Memory B cell (primary cell): ENCODE measurements around the gene TRIM65.
"Not testable (repeated sequence)": the region's sequence is repeated elsewhere in the genome, so short reads cannot be mapped to it uniquely, and the experiment has no call there.

Source experiments
- ATAC-seq: fragments of 150-1000 bp; cut with Tn5 transposase; 2 replicates; pipeline ENCODE4 v1.10.0; 2021; ENCODE audit warnings: low read depth, mild to moderate bottlenecking, moderate library complexity
- DNase-seq, 2 donors: peaks; one replicate each; pipeline ENCODE4 v3.0.0; 2022; ENCODE audit warnings: low spot score in 2 of 2
- H3K27ac Mint-ChIP-seq: one replicate; pipeline ENCODE4 v1.8.0; 2022; ENCODE audit warnings: mild to moderate bottlenecking, moderate library complexity, mixed read lengths
- H3K27me3 Mint-ChIP-seq: one replicate; pipeline ENCODE4 v1.8.0; 2022; ENCODE audit warnings: mixed read lengths
- H3K36me3 Mint-ChIP-seq: one replicate; pipeline ENCODE4 v1.8.0; 2022; ENCODE audit warnings: mild to moderate bottlenecking, mixed read lengths
- H3K4me1 Mint-ChIP-seq: one replicate; pipeline ENCODE4 v1.8.0; 2022; ENCODE audit warnings: mixed read lengths
- H3K4me3 Mint-ChIP-seq: one replicate; pipeline ENCODE4 v1.8.0; 2022; ENCODE audit warnings: mild to moderate bottlenecking, moderate library complexity, mixed read lengths
- H3K9me3 Mint-ChIP-seq: one replicate; pipeline ENCODE4 v1.8.0; 2022; ENCODE audit warnings: mixed read lengths

The TRIM65 gene

DNA sequence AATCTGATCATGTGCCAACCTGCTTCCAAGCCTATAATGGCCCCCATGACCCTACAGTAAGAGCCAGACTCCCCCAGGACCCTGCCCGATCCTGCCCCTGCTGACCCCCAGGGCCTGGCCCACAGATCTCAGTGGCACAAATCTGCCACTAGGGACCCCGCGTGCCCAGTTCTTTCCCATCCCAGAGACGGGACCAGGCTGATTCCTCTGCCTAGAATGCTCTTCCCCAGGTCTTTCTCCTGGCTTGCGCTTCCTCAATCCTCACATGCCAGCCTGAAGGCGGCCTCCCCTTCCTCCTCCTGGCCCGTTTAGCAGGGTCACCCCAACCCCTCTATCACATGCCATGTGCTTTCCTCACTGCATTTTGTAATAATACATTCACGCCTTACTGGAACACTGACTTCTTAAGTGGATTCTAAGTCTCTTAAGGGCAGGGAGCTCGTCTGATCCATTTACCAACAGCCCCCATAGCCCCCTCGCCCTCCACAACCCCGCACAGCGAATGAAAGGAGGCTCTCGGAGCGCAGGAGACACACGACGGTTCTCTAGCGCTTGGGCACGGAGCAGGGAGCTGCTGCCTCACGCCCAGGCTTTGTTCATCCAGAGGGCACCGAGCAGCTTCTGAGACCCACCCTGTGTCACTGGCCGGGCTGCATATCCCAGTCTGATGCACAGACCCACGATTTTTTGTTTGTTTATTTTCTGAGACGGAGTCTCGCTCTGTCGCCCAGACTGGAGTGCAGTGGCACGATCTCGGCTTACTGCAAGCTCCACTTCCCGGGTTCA, 1.2 kb downstream of the TRIM65 start:
- Mint-ChIP-seq H3K27ac (peak overlapping the region; percentile 65), H3K4me1 (peaks cover 23% of the 10 kb centered on the region), H3K4me3 (peak overlapping the region; percentile 81), H3K36me3 (peaks cover 9% of the 10 kb centered on the region), H3K9me3 (no peaks in the 10 kb centered on the region), H3K27me3 (no peaks in the 10 kb centered on the region)
- DNase-seq = no peak
- ATAC-seq = no peak

DNA sequence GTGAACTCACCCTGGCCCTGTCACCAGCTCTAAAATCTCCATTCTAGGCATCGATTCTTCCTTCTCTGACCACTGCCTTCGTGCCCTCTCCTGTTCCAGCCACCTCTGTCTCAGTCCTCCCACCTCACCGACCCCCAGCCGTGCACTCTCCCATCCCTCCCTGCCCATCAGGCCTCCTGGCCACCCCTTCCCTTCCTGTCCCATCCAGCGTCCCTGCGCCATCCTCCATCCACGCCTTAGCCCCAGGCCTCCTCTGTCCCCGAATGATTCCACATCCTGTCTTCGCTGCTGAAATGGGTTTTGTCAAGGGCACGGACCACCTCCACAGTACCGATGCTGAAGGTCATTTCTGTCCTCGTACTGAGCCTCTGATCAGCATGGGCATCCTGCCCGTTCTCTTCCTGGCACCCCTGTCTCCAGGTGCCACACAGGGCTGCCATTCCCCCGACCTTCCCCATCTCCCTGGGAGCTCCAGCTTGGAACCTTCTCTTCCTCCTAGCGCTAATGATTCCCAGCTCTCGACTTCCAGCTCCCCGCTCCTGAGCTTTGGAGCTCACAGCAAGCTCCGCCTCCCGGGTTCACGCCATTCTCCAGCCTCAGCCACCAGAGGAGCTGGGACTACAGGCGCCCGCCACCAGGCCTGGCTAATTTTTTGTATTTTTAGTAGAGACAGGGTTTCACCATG, 2.6 kb downstream of the TRIM65 start:
- peaks cover 5% of the 10 kb centered on the region for H3K36me3 Mint-ChIP-seq
- peaks cover 23% of the 10 kb centered on the region for H3K4me1 Mint-ChIP-seq
- no peak for ATAC-seq
- no peak for DNase-seq
- H3K9me3 Mint-ChIP-seq = no peaks in the 10 kb centered on the region
- peak overlapping the region; percentile 27 for H3K4me3 Mint-ChIP-seq
- no peaks in the 10 kb centered on the region for H3K27me3 Mint-ChIP-seq
- H3K27ac Mint-ChIP-seq = peak overlapping the region; percentile 24

- Mint-ChIP-seq H3K27me3 (no peaks in the 10 kb centered on the region), H3K9me3 (no peaks in the 10 kb centered on the region), H3K4me3 (no peak overlapping the region), H3K27ac (peak overlapping the region; percentile 24), H3K4me1 (peaks cover 23% of the 10 kb centered on the region), H3K36me3 (peaks cover 2% of the 10 kb centered on the region)
- ATAC-seq (no peak), DNase-seq (no peak)
These were observed 3.3 kb downstream of the TRIM65 start for GRCh38 chr17:75893305-75894048.

DNA sequence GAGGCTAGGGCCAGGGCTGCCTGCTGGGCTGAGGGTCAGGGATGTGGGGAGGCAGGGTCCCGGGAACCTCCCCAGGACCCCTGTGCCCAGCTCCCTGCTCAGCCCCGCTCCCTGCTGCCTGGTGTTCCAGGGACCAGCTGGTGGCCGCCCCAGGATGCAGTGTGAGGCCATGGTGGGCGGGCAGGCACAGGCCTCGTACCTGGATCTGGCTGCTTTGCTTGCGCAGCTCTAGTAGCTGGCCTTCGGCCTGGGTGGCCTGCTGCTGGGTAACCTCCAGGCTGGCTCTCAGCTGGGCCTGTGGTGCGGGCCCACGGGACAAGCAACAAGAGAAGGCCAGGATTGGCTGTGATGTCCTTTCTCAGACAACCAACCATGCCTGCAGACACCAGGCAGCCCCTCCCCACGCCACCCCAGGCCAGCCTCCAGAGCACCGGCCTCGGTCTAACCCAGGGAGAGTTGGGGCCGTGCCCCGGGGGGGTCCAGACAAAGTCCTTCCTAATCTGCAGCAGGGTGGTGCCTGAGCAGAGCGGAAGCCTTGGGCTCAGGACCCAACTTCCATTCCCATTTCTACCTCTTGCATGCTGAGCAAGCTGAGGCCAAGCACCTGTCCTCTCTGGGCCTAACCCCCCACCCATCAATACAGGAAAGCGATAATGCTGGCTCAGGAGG, 4.1 kb downstream of the TRIM65 start:
- Mint-ChIP-seq H3K27ac (no peak overlapping the region), H3K9me3 (no peaks in the 10 kb centered on the region), H3K36me3 (peaks cover 2% of the 10 kb centered on the region), H3K4me1 (peaks cover 23% of the 10 kb centered on the region), H3K4me3 (no peak overlapping the region), H3K27me3 (no peaks in the 10 kb centered on the region)
- ATAC-seq = no peak
- DNase-seq = no peak

GRCh38 chr17:75891605-75892555, 4.9 kb downstream of the TRIM65 start:
- H3K36me3 Mint-ChIP-seq = peaks cover 2% of the 10 kb centered on the region
- no peaks in the 10 kb centered on the region for H3K9me3 Mint-ChIP-seq
- H3K27ac Mint-ChIP-seq = no peak overlapping the region
- H3K27me3 Mint-ChIP-seq = no peaks in the 10 kb centered on the region
- H3K4me3 Mint-ChIP-seq = no peak overlapping the region
- H3K4me1 Mint-ChIP-seq = peaks cover 19% of the 10 kb centered on the region
- DNase-seq = no peak
- ATAC-seq = no peak

- Mint-ChIP-seq H3K9me3 (no peaks in the 10 kb centered on the region), H3K4me1 (peaks cover 19% of the 10 kb centered on the region)
- no peak for ATAC-seq
These were observed 5.6 kb downstream of the TRIM65 start for GRCh38 chr17:75891022-75891604.

GRCh38 chr17:75889454-75889853, 7.3 kb downstream of the TRIM65 start:
- Mint-ChIP-seq H3K27me3 (no peaks in the 10 kb centered on the region), H3K36me3 (no peaks in the 10 kb centered on the region), H3K4me3 (no peak overlapping the region), H3K9me3 (no peaks in the 10 kb centered on the region), H3K4me1 (peaks cover 13% of the 10 kb centered on the region), H3K27ac (no peak overlapping the region)
- no peak for DNase-seq
- no peak for ATAC-seq

More at GRCh38 chr17:75891022-75891604, 5.6 kb downstream of the TRIM65 start:
- Mint-ChIP-seq H3K27ac (no peak overlapping the region), H3K4me3 (no peak overlapping the region), H3K36me3 (peaks cover 2% of the 10 kb centered on the region), H3K27me3 (no peaks in the 10 kb centered on the region)
- no peak for DNase-seq

GRCh38 chr17:75888484-75888883, 8.3 kb downstream of the TRIM65 start:
- Mint-ChIP-seq H3K4me1 (peaks cover 5% of the 10 kb centered on the region), H3K9me3 (no peaks in the 10 kb centered on the region), H3K27ac (no peak overlapping the region), H3K27me3 (no peaks in the 10 kb centered on the region), H3K36me3 (no peaks in the 10 kb centered on the region), H3K4me3 (no peak overlapping the region)
- DNase-seq = no peak
- no peak for ATAC-seq

DNA sequence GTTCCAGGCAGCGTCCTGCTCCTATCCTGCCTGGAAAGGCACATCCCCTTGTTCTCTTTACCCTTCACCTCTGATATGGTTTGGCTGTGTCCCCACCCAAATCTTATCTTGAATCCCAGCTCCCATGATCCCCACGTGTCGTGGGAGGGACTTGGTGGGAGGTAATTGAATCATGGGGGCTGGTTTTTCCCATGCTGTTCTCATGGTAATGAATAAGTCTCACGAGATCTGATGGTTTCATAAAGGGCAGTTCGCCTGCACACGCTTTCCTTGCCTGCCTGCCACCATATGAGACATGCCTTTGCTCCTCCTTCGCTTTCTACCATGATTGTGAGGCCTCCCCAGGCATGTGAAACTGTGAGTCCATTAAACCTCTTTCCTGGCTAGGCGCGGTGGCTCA, 10.9 kb downstream of the TRIM65 start:
- ATAC-seq = not testable (repeated sequence)

DNA sequence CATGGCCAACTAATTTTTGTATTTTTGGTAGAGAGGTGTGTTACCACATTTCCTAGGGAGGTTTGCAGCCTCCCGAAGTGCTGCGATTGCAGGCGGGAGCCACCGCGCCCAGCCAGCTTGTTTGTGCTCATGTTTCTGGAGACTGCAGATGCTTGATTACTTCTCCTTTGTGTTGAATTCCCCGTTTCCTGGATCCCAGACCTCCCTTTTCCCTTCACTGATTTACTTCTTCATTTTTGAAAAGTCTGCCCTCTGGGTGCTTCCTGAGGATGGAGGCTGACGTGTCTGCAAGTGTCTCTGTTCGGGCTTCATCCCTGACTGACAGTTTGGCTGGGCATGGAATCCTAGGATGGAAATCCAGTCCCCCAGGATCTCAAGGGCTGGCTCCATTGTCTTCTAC, 11.3 kb downstream of the TRIM65 start:
- no peak for DNase-seq
- ATAC-seq = no peak
- Mint-ChIP-seq H3K9me3 (no peaks in the 10 kb centered on the region), H3K4me1 (peaks cover 5% of the 10 kb centered on the region), H3K36me3 (no peaks in the 10 kb centered on the region), H3K4me3 (no peak overlapping the region), H3K27ac (no peak overlapping the region), H3K27me3 (no peaks in the 10 kb centered on the region)

More for the DNA sequence above, 10.9 kb downstream of the TRIM65 start:
- not testable (repeated sequence) for H3K4me1 Mint-ChIP-seq, H3K27ac Mint-ChIP-seq, H3K4me3 Mint-ChIP-seq, H3K27me3 Mint-ChIP-seq, DNase-seq, H3K9me3 Mint-ChIP-seq, H3K36me3 Mint-ChIP-seq

- Mint-ChIP-seq H3K27me3 (no peaks in the 10 kb centered on the region), H3K27ac (no peak overlapping the region)
These were observed 14.9 kb downstream of the TRIM65 start for GRCh38 chr17:75881678-75882454.

DNA sequence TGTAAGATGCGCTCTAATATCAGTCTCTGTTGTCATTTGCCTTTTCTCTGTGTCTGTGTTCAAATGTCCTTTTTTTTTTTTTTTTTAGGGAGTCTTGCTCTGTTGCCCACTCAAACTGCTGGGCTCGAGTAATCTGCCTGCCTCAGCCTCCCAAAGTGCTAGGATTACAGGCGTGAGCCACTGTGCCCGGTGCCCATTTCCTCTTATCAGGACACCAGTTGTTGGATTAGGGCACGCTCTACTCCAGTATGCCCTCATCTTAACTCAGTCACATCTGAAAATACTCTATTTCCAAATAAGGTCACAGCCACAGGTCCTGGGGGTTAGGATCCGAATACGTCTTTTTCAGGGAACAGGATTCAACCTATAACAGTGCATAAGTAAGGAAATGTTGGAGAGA, 16.5 kb downstream of the TRIM65 start:
- Mint-ChIP-seq H3K9me3 (no peaks in the 10 kb centered on the region), H3K27ac (no peak overlapping the region), H3K36me3 (no peaks in the 10 kb centered on the region), H3K27me3 (no peaks in the 10 kb centered on the region), H3K4me3 (no peak overlapping the region), H3K4me1 (peaks cover 17% of the 10 kb centered on the region)
- DNase-seq = no peak
- ATAC-seq = no peak

More at GRCh38 chr17:75881678-75882454, 14.9 kb downstream of the TRIM65 start:
- DNase-seq (no peak), ATAC-seq (no peak)
- no peak overlapping the region for H3K4me3 Mint-ChIP-seq
- no peaks in the 10 kb centered on the region for H3K9me3 Mint-ChIP-seq
- H3K36me3 Mint-ChIP-seq = no peaks in the 10 kb centered on the region
- H3K4me1 Mint-ChIP-seq = peaks cover 11% of the 10 kb centered on the region
